Activated naive CD4-positive, alpha-beta T cell treated with anti-CD3 and anti-CD28 coated beads, Interleukin-2, amount 10 ng/mL, durations not matched to agents 7 days and 5 days (primary cell): ENCODE data around the gene LLGL1.

ENCODE experiments used
- CTCF ChIA-PET: fragments of 350-600 bp; sonication (Branson Sonifier 250); formaldehyde crosslinking; loops from one replicate; lab custom pipeline; 2021; ENCODE audit warnings: antibody characterized with exemption; lab: Charles Lee
- DNase-seq: peaks from one replicate; pipeline ENCODE4 v3.0.0-alpha.2; 2020
- H3K27ac Mint-ChIP-seq: one replicate; pipeline ENCODE4 v1.8.0; 2021; ENCODE audit warnings: mild to moderate bottlenecking, moderate library complexity, mixed read lengths
- H3K27me3 Mint-ChIP-seq: one replicate; pipeline ENCODE4 v1.8.0; 2021; ENCODE audit warnings: mild to moderate bottlenecking, mixed read lengths
- H3K36me3 Mint-ChIP-seq: one replicate; pipeline ENCODE4 v1.8.0; 2021; ENCODE audit warnings: mixed read lengths
- H3K4me1 Mint-ChIP-seq: one replicate; pipeline ENCODE4 v1.8.0; 2021; ENCODE audit warnings: mixed read lengths
- H3K4me3 Mint-ChIP-seq: one replicate; pipeline ENCODE4 v1.8.0; 2021; ENCODE audit warnings: mild to moderate bottlenecking, moderate library complexity, mixed read lengths
- H3K9me3 Mint-ChIP-seq: one replicate; pipeline ENCODE4 v1.8.0; 2021; ENCODE audit warnings: mixed read lengths

Gene LLGL1

DNA sequence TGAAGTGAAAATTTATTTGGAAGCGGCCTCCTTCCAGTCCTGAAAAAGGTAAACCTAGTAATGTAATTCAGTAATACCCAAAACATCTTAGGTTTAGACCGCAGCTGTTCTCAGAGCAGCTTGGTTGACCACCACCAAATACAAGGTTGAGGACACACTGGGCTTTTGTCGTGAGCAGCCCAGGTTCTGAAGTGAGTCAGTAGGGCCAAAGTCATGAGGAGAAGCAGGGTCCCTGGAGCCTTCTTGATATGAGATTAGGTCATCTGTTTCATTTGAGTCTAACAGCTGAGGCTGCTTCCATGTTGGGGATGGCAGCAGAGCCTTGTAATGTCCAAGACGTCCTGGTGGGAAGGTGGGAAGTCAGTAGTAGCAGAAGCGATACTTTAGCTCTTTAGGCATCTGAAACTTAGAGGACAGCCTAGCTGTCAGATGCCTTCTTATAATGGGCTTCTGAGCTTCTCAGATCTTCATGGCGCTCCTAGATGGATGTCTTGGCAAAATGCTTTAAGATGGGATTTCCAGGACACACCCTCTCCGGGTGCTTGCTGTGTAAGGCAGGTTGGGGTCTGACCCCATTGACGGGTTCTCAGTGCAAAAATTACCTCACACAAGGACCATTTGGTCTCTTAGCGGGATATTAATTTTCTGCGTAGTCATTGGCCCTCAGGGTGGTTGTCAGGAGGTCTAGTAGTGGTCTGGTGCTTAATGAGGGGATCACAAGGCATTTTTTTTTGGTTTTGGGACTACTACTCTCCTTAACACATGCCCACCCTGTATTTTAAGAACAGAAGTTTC is 39.4 kb upstream of the LLGL1 start:
- no peak for DNase-seq
- peak overlapping the region; percentile 95 for H3K27ac Mint-ChIP-seq

DNA sequence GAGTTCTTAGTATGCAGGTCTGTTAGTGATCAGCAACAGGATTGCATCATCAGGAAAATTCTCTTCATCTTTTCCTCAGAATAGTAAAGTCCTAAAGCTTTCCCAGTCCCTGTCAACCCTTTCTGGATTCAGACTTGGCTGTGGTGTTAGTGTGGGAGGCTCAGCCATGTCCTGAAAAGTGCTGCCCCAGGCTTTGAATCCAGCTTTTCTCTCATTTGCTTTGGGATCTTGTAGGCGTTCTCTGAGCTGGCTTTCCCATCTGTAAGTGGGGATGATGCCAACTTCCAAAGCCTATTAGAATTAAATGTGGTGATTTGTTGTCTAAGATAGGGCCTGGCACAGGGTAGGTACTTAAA is 38.8 kb upstream of the LLGL1 start:
- no peak for DNase-seq
- Mint-ChIP-seq H3K27me3 (no peaks in the 10 kb centered on the region), H3K4me3 (peak overlapping the region; percentile 93), H3K9me3 (no peaks in the 10 kb centered on the region), H3K27ac (peak overlapping the region; percentile 16), H3K36me3 (peaks cover 53% of the 10 kb centered on the region), H3K4me1 (peaks cover 70% of the 10 kb centered on the region)
- CTCF ChIA-PET = interaction anchor here (1.1 to 2.1 kb wide), 2 partner anchors 45 to 176 kb away, joined by 3 to 4 read pairs; no protein-coding TSS in a partner anchor

More for the DNA sequence above, 39.4 kb upstream of the LLGL1 start:
- no peaks in the 10 kb centered on the region for H3K27me3 Mint-ChIP-seq
- peaks cover 53% of the 10 kb centered on the region for H3K36me3 Mint-ChIP-seq
- H3K4me3 Mint-ChIP-seq = peak overlapping the region; percentile 93
- CTCF ChIA-PET = interaction anchor here (1.1 to 2.1 kb wide), 3 partner anchors 14 to 177 kb away, joined by 3 to 4 read pairs (median 3); no protein-coding TSS in a partner anchor
- no peaks in the 10 kb centered on the region for H3K9me3 Mint-ChIP-seq
- H3K4me1 Mint-ChIP-seq = peaks cover 70% of the 10 kb centered on the region

DNA sequence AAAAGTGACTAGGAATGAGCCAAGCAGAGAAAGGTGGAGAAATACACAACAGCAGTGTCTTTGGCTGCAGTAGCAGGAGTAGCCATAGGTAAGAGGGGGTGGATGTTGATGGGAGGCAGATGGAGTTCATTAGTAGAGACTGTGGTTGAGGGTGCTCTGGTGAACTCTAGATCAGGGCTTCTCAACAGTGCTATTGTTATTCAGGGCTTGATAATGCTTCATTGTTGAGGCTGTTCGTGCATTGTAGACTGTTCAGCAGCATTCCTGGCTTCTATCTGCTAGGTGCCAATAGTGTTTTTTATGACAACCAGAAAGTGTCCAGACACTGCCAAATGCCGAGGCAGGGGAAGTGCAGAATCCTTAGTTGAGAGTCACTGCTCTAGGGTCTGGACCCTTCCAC is 38.2 kb upstream of the LLGL1 start:
- no peak for DNase-seq
- H3K36me3 Mint-ChIP-seq = peaks cover 55% of the 10 kb centered on the region
- H3K4me1 Mint-ChIP-seq = peaks cover 67% of the 10 kb centered on the region
- peak overlapping the region; percentile 93 for H3K4me3 Mint-ChIP-seq
- peak overlapping the region; percentile 16 for H3K27ac Mint-ChIP-seq
- no peaks in the 10 kb centered on the region for H3K9me3 Mint-ChIP-seq
- no peaks in the 10 kb centered on the region for H3K27me3 Mint-ChIP-seq
- CTCF ChIA-PET = interaction anchor here (2.1 kb wide), 1 partner anchor 45 kb away, joined by 4 read pairs; no protein-coding TSS in a partner anchor

DNA sequence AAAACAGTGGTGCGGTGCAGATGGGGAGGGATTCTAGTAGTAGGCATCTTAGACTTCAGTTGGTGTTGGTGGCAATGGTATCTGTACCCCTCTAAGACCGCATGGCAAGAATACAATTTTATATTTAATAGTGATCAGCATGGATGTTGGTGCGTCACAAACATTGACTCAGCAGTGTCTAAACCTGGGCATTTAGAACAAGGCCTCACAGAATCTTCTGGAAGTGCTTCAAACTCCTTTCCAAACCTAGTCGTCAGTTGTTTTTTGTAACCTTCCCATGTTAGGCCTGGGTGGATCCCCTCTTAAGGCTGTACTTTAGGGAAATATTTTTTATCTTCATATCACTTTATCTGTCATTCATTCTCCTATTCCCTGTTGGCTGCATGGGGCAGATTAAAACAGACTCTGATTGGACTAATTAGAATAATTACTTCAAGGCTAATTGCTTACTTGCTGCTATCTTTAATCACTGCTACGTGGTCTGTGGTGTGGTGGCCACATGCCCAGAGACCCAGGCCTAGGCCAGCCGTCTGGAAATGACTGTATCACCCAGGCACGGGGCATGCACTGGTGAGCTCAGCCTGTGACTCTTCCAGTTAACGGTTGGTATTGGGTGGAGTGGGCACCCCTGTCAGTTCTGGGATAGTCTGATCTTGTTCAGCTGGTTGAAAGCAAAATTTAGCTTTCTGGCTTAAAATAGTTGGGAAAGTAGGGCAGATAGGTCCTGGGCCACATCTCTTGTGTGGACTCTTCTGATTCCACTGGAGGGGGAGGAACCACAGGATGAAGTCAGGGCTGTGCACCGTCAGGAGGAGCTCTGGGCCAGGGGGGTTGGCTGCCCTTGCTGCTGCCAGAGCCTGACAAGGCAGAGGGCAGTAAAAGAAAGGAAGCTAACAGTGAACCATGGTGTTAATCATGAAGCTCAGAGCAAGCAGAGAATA is 37.3 kb upstream of the LLGL1 start:
- peaks cover 57% of the 10 kb centered on the region for H3K36me3 Mint-ChIP-seq
- peak overlapping the region; percentile 93 for H3K4me3 Mint-ChIP-seq
- CTCF ChIA-PET = interaction anchor here (0.7 to 1.9 kb wide), 3 partner anchors 29 to 48 kb away, joined by 3 to 5 read pairs (median 3); no protein-coding TSS in a partner anchor
- H3K9me3 Mint-ChIP-seq = no peaks in the 10 kb centered on the region
- no peaks in the 10 kb centered on the region for H3K27me3 Mint-ChIP-seq
- H3K27ac Mint-ChIP-seq = peak overlapping the region; percentile 6
- peaks cover 61% of the 10 kb centered on the region for H3K4me1 Mint-ChIP-seq
- DNase-seq = no peak

DNA sequence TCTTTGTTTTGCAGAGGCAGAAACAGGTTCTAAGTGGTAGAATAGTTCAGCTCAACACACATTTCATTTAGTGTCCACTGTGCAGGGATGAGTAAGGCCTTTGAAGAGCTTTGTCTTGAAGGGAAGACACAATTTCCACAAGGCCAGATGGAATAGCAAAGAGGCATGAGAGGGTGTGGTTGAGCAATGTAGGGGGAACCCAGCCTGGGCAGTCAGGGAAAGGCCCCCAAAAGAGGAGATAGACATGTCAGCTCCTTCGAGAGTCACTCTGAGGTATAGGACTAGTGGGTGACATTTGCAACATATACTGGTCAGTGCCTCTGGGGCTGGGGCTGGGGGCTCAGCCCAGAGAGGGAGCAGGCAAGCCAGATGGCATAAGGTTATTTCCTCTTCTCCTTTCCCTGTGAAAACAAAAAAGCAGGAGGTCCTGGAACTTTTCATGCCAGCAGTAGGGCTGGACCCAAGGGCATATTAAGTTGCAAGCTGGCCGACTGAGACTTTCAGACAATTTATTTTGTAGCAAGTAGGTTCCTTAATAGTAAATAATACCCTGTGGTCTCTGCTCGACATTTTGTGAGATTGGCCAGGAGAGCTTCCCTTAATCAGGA is 34.7 kb upstream of the LLGL1 start:
- no peak for DNase-seq
- H3K4me1 Mint-ChIP-seq = peaks cover 56% of the 10 kb centered on the region

DNA sequence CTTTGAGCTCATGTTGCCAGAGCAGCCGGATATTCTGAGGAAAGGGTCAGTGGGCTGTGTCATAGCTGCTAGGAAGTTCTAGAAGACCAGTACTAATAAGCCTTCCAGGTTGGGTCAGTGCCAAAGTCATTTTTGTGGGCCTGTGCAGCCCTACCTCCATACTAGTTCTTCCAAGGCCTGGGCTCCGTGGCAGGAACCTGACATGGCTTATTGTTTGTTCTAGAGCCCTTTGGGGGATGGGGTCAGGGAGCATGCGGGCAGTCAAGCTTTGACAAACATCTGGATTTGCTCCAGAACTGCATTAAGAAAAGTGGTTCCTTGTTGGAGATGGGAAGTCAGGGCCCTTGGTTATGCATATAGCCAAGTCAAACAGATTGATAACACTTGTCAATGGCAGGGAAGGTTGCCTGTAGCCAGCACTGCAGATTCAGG is 34.2 kb upstream of the LLGL1 start:
- Mint-ChIP-seq H3K4me3 (no peak overlapping the region), H3K27me3 (no peaks in the 10 kb centered on the region), H3K27ac (no peak overlapping the region)

More for the DNA sequence above, 34.7 kb upstream of the LLGL1 start:
- no peaks in the 10 kb centered on the region for H3K9me3 Mint-ChIP-seq
- CTCF ChIA-PET = interaction anchor here (1.8 kb wide), 1 partner anchor 11 kb away, joined by 6 read pairs; no protein-coding TSS in a partner anchor
- no peak overlapping the region for H3K4me3 Mint-ChIP-seq
- H3K27me3 Mint-ChIP-seq = no peaks in the 10 kb centered on the region
- peaks cover 58% of the 10 kb centered on the region for H3K36me3 Mint-ChIP-seq
- no peak overlapping the region for H3K27ac Mint-ChIP-seq

DNA sequence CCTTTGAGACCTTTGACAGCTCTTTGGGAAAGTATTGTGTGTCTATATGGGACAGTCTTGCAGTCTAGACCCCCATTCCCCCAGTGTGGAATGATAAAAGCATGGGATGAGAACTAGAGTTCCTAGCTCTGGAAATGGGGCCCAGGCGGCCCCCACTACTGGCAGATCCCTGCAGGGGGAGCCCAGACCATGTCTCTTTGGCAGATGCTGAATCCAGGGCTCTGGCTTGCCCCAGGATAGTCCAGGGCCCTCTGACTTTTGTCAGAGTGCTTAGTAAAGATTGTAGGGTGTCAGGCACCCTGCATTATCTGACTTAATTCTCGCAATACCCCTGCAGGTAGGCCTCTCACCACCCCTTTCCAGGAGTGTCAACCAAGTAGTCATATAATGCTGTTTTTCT is 33.5 kb upstream of the LLGL1 start:
- no peak for DNase-seq
- no peak overlapping the region for H3K27ac Mint-ChIP-seq
- H3K4me1 Mint-ChIP-seq = peaks cover 46% of the 10 kb centered on the region
- CTCF ChIA-PET = interaction anchor here (1.0 to 1.2 kb wide), 2 partner anchors 9 kb away, joined by 3 read pairs; partner anchors contain the start of gene ALKBH5
- H3K9me3 Mint-ChIP-seq = no peaks in the 10 kb centered on the region
- no peaks in the 10 kb centered on the region for H3K27me3 Mint-ChIP-seq
- no peak overlapping the region for H3K4me3 Mint-ChIP-seq
- peaks cover 53% of the 10 kb centered on the region for H3K36me3 Mint-ChIP-seq

More for the DNA sequence above, 34.2 kb upstream of the LLGL1 start:
- H3K9me3 Mint-ChIP-seq = no peaks in the 10 kb centered on the region
- no peak for DNase-seq
- H3K4me1 Mint-ChIP-seq = peaks cover 51% of the 10 kb centered on the region
- CTCF ChIA-PET = interaction anchor here (1.2 to 1.8 kb wide), 2 partner anchors 9 to 11 kb away, joined by 3 to 6 read pairs; no protein-coding TSS in a partner anchor
- H3K36me3 Mint-ChIP-seq = peaks cover 56% of the 10 kb centered on the region

DNA sequence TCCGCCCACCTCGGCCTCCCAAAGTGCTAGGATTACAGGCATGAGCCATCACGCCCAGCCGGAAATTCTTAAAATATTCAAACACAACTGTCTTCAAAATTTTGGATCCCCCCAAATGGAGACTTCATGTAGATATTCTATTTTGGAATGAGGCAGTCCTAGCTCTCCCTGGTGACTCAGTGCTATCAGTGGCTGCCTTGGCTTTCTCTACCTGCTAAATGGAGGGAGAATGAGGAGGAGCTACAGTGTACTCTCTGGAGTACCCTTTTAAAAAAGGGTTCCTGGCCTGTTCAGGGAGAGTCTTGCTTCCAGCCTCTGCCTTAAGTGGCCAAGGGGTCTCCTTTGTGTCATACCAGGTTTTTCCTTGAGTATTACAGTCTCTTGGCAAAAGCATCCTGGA is 31.0 kb upstream of the LLGL1 start:
- no peak overlapping the region for H3K27ac Mint-ChIP-seq
- H3K36me3 Mint-ChIP-seq = peaks cover 57% of the 10 kb centered on the region
- CTCF ChIA-PET = no interaction called here
- H3K4me3 Mint-ChIP-seq = no peak overlapping the region
- no peaks in the 10 kb centered on the region for H3K27me3 Mint-ChIP-seq
- H3K4me1 Mint-ChIP-seq = peaks cover 35% of the 10 kb centered on the region
- DNase-seq = no peak
- no peaks in the 10 kb centered on the region for H3K9me3 Mint-ChIP-seq

DNA sequence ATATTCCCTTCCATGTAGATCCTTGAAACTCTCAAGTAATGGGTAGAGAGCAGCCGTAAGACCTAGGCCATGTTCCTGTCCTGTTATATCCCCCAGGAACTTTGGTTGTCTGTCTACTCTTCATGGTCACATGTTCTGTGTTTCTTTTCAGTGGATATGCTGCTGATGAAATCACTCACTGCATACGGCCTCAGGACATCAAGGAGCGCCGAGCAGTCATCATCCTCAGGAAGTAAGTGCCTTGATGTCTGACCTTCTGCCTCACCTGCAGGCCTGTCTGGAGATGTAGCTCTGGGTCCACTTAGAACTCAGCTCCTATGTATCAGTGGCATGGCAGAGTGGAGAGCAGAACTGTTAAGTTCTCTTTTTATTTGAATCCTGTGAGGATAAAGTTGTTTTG is 30.6 kb upstream of the LLGL1 start:
- DNase-seq = no peak
- H3K4me1 Mint-ChIP-seq = peaks cover 31% of the 10 kb centered on the region
- no peak overlapping the region for H3K4me3 Mint-ChIP-seq
- no peaks in the 10 kb centered on the region for H3K9me3 Mint-ChIP-seq
- H3K36me3 Mint-ChIP-seq = peaks cover 56% of the 10 kb centered on the region
- no peaks in the 10 kb centered on the region for H3K27me3 Mint-ChIP-seq
- no peak overlapping the region for H3K27ac Mint-ChIP-seq
- CTCF ChIA-PET = no interaction called here

DNA sequence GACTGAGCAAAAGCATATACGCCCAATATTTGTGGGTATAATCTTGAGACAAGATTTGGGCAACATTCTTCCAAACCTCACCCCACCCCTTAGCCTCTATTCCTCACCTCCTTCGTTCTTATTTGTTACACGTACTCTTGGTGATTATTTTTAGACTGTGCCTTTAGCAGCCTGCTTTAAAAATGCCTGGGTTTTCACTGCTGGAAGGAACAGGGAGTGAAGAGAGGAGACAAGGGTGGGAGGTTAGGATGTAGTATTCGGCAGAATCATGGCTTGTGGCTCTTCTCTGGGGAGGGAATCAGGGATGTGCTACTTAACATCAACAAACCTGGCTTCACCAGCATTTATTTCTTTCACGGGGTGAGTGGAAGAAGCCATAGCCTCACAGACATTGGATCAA is 30.2 kb upstream of the LLGL1 start:
- H3K27me3 Mint-ChIP-seq = no peaks in the 10 kb centered on the region
- peaks cover 27% of the 10 kb centered on the region for H3K4me1 Mint-ChIP-seq

DNA sequence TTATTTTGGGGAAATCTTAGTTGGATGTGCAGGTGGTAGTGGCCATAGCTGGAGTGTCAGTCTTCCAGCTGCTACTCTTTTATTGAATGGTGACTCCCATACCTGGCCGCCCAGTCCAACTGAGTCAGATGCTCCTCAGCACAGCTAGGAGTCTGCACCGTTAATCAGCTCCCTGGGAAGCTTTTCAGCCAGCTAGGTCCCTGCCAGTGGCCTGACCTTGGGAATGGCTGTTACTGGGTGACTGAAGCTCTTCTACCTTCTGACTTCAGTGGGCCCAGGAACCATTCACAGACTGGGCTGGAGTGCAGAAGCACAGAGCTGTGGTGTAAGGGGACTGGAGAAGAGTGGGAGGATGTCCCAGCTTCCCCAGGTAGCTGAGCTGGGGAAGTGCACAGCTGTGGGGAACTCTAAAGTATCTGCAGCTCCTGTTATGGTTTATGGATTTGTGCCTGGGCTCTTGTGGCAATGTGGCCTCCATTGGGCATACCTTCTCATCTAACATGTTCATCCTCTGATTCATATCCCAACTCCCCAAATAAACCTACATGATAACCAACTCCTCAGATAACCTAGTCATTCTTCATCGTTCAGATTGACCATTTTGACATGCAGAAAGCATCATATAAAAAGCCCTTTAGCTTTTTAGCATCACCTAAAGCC is 27.8 kb upstream of the LLGL1 start:
- H3K9me3 Mint-ChIP-seq = no peaks in the 10 kb centered on the region

More for the DNA sequence above, 30.2 kb upstream of the LLGL1 start:
- no peak overlapping the region for H3K4me3 Mint-ChIP-seq
- no peak for DNase-seq
- CTCF ChIA-PET = no interaction called here
- no peaks in the 10 kb centered on the region for H3K9me3 Mint-ChIP-seq
- H3K27ac Mint-ChIP-seq = no peak overlapping the region
- peaks cover 52% of the 10 kb centered on the region for H3K36me3 Mint-ChIP-seq

DNA sequence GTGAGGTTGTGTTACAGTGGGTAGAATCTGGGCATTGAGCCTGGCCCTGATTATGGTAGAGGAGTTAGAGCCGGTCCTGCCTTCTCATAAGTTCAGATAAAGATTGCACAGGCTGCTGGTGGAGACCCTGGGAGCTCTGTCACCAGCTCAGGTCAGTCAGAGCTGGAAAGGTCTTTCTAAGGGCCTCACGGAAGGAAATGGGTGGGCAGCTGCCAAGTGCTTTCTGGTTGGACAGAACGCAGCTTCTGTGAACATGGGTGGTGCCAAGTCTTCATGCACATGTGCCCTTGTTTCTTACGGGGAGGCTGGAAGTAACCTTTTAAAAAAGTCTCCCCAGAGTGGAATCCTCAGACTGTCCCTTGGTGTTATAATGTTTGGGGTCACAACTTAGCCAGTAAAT is 26.9 kb upstream of the LLGL1 start:
- CTCF ChIA-PET = interaction anchor here (1.0 to 1.4 kb wide), 2 partner anchors 11 to 55 kb away, joined by 4 to 5 read pairs; no protein-coding TSS in a partner anchor
- Mint-ChIP-seq H3K27me3 (no peaks in the 10 kb centered on the region), H3K4me3 (no peak overlapping the region), H3K27ac (no peak overlapping the region), H3K9me3 (no peaks in the 10 kb centered on the region), H3K4me1 (peaks cover 15% of the 10 kb centered on the region), H3K36me3 (peaks cover 54% of the 10 kb centered on the region)
- no peak for DNase-seq

More for the DNA sequence above, 27.8 kb upstream of the LLGL1 start:
- Mint-ChIP-seq H3K27ac (no peak overlapping the region), H3K4me3 (no peak overlapping the region), H3K27me3 (no peaks in the 10 kb centered on the region), H3K4me1 (peaks cover 15% of the 10 kb centered on the region), H3K36me3 (peaks cover 52% of the 10 kb centered on the region)
- DNase-seq = no peak
- CTCF ChIA-PET = interaction anchor here (0.8 to 1.4 kb wide), 4 partner anchors 12 to 55 kb away, joined by 3 to 5 read pairs (median 4); no protein-coding TSS in a partner anchor

DNA sequence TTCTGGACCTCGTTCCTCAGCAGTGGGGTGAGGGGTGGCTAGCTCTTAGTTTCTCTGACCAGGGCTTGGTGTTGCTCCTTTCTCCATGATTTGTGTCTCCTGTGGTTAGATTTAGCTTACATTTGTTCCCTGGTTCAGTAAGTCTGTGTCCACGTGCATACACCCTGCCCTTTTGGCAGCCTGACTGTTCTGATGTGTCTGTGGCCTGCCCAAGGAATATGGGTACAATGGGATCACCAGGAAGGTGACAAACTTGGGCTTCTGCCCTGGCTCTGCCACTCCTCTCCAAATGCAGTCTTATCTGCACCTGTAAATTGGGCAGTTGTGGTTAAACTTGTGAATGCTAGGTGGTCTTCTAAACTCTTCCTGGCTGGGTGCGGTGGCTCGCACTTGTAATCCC is 24.3 kb upstream of the LLGL1 start:
- H3K27ac Mint-ChIP-seq = no peak overlapping the region

More for the DNA sequence above, 24.3 kb upstream of the LLGL1 start:
- CTCF ChIA-PET = interaction anchor here (1.0 to 2.0 kb wide), 2 partner anchors 9 to 11 kb away, joined by 3 to 6 read pairs; no protein-coding TSS in a partner anchor
- Mint-ChIP-seq H3K27me3 (no peaks in the 10 kb centered on the region), H3K4me3 (no peak overlapping the region), H3K9me3 (no peaks in the 10 kb centered on the region), H3K4me1 (peaks cover 14% of the 10 kb centered on the region), H3K36me3 (peaks cover 40% of the 10 kb centered on the region)
- no peak for DNase-seq
